Germinal center (tissue), 1 donor: Measurements from ENCODE around the gene ZRANB2.

ENCODE experiments used
- DNase-seq: peaks from one replicate; pipeline ENCODE4 v3.0.0; 2012; ENCODE audit warnings: mixed read lengths, low spot score

The ZRANB2 gene

DNA sequence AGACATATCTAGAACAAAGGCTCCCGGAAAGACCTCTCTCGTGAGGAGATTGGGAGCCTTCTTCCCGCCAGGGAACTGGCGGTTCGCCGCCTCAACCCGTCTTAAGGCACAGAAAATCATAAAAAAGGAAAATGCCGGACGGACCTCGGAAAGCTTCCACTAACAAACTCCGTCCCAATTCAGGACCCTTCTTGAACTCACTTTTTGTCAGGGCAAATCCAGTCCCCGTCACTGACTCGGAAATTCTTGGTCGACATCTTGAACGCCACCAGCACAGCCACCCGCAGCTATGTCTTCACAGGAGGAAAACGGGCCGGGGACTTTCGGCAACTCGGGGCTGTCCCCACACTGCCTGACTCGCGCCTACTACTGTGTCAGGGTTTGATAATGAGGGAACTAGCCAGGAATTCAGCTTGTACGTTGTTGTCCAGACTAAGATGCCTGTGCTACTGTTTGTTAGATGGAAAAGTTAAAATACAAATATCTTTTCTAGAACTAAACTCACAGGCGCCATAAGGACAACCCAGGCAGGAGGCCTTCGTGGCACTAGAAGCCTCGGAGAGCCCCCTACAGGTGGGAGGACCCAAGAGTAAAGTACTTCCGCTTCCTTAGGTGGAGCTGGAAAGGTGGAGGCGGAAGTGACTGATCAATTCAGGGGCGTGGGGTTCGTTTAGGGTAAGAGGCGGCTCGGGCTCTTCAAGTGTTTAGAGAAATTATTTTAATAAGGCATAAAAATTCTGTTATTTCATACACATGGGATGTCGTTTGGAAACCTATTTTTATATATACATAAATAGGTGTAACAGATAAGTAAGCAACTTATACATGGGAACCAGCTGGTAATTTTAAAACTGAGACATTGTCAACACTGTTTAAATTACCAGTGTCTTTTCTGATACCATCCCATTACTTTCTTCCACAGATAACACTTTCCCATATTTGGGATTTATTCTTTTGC lies at the start of gene ZRANB2:
TSS of gene ZRANB2 (minus strand) at position 297 of the 958 bp plus-strand sequence. CDS start at position 257, 40 bp downstream.
- peak; percentile 88 for DNase-seq

DNA sequence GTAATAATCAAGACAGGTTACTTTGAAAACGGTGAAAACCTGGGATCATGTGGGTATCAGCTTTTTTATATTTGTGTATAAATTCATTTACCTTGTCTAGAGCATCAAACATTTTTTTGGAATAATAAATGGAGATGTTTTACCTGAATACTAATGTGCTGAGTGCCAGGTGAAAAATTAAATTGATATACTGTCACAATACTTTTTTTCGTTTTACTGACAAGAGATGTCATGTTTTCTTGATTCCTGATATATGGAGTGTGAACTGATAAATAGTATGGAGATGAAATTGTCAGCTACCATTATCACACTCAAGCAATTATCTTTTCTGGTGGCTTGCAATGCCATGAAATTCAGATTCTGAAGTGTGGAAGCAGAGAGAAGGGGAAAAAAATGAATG lies 47.2 kb upstream of the ZRANB2 start:
- DNase-seq: no peak

- DNase-seq: no peak
Measured at GRCh38 chr1:71118086-71118485, 37.3 kb upstream of the ZRANB2 start.

DNA sequence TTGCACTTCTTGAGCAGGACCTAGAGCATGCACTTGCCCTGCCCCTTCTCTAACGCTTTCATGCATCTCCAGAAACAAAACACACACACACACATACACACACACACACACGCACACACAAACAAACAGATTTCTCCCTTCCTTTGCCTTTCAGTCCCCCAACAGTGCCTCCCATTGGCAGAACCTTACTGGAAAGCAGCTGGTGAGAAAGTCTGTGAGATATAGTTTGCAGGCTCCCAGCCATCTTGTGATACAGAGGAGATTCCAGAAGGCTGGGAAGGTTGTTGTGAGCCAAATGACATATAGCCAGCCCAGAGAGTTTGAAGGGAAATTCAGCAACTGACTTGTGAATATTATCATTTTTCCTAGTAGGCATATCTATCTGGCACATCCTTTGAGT lies 35.9 kb upstream of the ZRANB2 start:
- DNase-seq: no peak

- no peak for DNase-seq
Measured at GRCh38 chr1:71106658-71107322, 26.0 kb upstream of the ZRANB2 start.

GRCh38 chr1:71104417-71104816 lies 23.6 kb upstream of the ZRANB2 start:
- DNase-seq: no peak

DNA sequence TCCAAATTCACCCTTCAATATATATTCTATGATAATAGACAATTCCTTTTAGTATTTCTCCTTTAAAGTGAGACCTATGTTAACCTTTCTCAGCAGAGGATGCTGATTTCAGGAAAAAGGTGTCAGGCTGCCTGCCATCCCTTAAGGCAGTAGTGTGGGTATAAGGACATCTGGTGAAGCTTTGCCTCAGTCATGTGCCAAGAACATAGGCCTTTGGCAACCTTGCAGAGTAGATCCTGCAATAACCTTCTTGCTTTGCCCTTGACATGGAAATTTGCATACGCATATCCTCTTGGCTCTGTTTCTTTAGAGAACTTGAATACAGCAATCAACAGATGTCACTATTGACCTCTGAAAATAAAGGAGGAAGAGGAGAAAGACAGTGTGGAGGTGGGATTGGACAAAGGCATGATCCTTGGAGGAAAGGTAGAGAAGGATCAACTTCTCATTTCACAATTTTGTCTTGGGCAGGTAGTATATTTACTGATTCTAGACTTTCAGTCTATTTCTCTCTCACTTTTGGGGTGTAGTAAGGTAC lies 21.1 kb upstream of the ZRANB2 start:
- no peak for DNase-seq

GRCh38 chr1:71097428-71097827 lies 16.6 kb upstream of the ZRANB2 start:
- DNase-seq: no peak

- DNase-seq: no peak
Measured at GRCh38 chr1:71094913-71095312, 14.1 kb upstream of the ZRANB2 start.

DNA sequence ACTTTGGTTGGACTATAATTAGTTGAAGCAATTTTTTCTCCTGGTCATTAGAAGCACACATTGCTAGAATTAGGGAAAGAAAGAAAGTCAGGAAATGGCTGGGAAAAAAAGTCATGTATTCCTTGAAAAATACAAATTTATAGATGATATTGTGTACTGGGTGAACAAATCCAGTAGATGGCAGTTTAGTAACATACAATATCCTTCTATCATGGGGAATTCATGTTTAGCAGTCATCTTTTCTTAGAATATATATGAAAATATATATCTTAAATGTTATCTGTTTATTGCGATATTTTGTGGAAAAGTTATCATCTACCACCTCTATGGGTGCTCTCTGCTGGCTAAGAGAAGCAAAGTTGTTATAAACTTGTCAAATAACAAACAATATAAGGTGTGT lies 13.1 kb upstream of the ZRANB2 start:
- no peak for DNase-seq

- DNase-seq: no peak
Measured at GRCh38 chr1:71089536-71090270, 8.9 kb upstream of the ZRANB2 start.

GRCh38 chr1:71088645-71089287 lies 7.9 kb upstream of the ZRANB2 start:
- no peak for DNase-seq

DNA sequence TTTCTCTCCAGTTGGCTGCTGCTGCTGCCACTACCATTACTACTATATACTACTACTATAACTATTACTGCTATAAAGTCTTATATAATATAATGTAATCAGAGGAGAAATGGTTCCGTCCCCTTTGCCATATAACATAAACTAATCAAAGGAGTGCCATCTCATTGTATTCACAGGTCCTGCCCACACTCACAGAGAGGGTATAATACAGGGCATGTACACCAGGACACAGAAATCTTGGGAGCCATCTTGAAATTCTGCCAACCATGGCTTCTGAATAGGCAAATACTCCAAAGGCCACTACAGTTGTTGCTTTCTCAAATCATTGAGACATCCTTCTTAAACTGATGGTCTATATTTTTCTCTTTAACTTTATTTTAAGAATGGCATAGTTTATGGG lies 6.9 kb upstream of the ZRANB2 start:
- no peak for DNase-seq

GRCh38 chr1:71087060-71087459 lies 6.2 kb upstream of the ZRANB2 start:
- DNase-seq: no peak

- DNase-seq: no peak
Measured at GRCh38 chr1:71086331-71086730, 5.5 kb upstream of the ZRANB2 start.

GRCh38 chr1:71083271-71083670 lies 2.4 kb upstream of the ZRANB2 start:
- DNase-seq: no peak

- DNase-seq: no peak
Measured at GRCh38 chr1:71081697-71082080, 854 bp upstream of the ZRANB2 start.

GRCh38 chr1:71080230-71080738 lies 551 bp downstream of the ZRANB2 start:
- DNase-seq: peak; percentile 27

GRCh38 chr1:71074681-71075080 lies 6.2 kb downstream of the ZRANB2 start:
- no peak for DNase-seq

GRCh38 chr1:71072273-71072672 lies 8.6 kb downstream of the ZRANB2 start:
- DNase-seq: no peak

DNA sequence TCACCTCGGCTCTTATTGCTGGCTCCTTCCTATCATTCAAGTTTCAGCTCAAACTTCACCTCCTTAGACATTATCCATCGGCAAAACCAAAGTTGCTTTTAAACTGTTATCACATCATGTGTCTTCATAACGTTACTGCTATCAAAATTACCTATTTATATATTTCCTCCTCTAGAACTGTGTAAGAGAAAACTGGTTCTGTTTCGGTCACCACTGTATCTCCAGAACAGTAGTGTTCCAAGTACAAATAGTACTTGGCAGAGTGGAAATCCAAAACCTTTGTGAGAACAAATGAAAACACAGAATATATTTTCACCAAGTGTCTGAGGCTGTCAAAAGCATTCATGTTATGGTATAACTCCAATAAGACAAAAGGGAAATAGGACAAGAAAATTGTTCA lies 9.1 kb downstream of the ZRANB2 start:
- no peak for DNase-seq
